ENCODE data around the gene PPIL6.

The PPIL6 gene

DNA sequence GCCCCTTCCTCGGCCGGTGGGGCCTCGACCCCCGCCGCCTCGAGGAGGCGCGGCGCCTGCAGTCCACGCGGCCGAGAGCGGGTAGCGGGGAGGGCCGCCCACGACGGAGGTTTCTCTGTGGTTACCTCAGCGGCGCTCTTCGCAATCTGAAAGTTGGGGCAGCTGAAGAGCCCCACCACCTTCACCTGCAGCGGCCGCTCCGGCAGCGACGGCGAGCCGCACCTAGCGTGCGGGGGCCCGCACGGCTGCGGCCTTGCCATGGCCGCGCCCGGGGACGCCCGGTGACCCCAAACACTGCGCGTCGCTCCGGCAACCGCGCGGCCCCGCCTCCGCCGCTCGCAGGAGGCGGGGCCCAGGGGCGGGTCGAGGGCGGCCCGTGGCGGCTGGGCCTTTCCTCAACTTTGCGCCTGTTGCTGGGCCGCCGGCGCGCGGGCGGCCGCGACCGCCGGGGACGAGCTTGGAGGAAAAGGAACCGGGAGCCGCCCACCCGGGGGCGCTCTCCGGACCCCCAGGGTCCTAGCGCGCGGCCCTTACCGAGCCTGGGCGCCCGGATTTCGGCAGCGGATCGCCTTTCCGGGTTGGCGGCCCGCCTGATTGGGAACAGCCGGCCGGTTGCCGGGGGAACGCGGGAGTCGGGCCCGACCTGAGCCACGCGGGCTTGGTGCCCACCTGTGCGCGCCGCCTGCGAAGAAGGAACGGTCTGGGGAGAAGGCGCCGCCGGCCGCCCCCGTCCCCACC, at the start of gene PPIL6, which contains the start of gene SMPD2:
TSS of gene PPIL6 (minus strand) at position 298 of the 738 bp plus-strand sequence. CDS start at position 260, 38 bp downstream.
TSS of gene SMPD2 (plus strand) at position 394 of the 738 bp plus-strand sequence. CDS start 398 bp downstream, outside the sequence.
- peak; percentile 95 for DNase-seq

DNA sequence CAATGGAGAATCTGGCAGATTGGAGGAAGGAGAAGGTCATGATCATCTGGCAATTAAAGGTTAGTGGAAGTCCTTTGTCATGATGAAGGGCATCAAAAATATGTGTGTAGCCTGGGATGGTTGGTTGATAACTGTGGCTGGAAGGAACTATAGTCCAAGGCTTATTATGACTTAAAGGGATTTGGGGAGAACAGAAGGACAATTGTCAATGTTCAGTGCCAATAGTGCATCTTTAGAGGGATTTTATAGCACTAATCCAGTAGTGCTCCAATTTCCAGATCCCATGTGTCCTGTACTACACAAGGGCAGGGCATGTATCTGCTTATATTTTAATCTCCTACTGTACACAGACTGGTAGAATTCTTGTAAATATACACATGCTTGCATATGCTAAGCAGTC, 47.6 kb upstream of the PPIL6 start:
- no peak for DNase-seq

DNA sequence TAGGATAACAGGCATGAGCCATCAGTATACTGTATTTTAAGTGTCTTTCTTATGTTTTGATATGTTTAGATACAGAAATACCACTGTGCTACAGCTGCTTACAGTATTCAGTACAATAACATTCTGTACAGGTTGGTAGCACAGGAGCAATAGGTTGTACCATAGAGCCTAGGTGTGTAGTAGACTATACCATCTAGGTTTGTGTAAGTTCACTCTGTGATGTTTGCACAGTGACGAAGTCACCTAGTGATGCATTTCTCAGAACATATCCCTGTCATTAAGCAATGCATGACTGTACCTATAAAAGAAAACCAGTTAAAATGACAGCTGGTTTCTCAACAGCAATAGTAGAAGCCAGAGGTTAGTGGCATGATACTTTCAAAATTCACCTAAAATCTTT, 45.6 kb upstream of the PPIL6 start:
- no peak for DNase-seq

DNA sequence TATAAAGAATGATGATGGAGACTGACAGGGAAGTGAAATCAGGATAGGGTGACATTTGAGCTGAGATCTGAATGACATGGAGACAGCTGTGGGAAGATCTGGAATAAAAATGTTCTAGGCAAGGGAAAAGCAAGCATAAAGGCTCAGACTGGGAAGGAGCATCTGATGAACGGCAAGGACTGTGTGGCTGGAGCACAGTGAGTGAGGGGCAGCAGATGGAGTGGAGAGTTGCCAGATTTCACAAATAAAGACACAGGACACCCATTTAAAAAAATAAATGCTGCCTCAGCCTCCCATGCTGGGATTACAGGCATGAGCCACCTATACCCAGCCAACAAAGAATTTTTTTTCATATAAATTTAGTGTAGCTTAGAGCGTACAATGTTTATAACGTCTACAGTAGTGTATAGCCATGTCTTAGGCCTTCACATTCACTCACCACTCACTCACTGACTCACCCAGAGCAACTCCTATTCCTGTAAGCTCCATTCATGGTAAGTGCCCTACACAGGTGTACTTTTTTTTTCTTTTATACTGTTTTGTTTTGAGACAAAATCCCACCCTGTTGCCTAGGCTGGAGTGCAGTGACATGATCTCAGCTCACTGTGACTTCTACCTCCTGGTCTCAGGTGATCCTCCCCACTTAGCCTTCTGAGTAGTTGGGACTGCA, 45.0 kb upstream of the PPIL6 start:
- no peak for DNase-seq

DNA sequence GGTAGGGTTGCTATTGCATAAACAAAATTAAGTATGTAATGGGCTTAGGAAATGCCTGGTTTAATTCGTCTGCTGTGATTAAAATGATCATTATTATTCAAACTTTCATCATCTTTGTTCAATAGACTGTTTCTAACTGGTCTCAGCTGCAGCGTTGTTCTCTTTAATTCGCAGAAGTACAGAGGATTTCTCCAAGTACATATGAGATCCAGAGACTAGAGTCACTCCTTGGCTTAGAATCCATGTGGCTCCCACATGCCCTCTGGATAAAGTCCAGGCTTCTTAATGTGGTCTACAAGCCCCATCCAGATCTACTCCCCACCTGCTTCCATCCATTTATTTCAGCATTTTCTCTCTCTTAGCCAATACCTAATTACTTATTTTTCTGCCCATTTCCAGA, 43.7 kb upstream of the PPIL6 start:
- no peak for DNase-seq

DNA sequence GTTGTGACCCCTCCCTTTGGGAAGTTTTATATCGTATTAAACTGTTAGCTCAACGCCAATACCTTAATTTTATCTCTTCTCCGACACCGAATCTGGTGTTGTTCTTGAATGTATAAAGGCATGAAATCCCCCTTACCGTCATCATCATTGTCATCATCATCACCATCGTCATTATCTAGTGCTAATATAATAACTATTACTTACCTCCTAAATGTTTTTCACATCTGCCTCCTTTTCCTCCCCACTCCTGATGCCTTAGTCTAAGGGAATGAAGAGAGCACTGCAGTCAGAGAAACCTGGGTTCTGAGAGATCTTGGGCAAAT, 43.3 kb upstream of the PPIL6 start:
- no peak for DNase-seq

DNA sequence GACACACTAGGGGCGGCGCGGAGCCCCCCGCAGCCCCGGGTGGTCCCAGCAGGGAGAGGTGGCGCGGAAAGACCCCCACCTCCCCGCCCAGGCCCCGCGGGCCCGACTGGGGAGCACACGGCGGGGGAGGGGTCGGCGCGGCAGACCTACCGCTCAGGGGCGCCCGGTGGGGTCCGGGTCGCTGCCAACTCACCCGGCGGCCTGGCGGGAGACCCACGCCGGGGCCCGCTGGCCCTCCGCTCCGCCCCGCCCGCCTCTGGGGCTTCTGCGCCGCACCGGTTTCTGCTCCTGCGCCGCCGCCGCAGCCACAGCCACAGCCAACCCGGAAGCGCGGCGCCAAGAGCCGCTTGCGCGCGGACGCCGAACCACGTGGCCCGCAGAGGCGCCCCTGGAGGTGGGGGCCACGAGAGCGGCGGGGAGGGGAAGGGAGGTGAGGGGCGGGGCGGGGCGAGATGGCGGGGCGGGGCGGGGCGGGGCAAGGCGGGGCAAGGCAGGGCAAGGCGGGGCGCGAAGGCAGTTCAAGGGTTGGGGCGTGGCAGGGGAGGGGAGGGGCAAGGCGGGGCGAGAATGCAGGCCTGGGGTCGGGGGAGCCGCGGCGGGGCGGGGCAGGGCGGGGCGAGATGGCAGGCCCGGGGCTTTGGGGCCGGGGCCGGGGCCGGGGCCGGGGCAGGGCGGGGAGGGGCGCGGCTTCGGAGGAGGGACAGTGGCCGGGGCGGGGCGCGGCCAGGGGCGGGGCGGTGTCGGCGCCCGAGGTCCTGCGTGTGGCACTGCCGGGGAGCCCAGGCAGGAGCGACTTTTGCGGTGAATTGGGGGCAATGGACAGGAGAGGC, 42.7 kb upstream of the PPIL6 start, which contains the start of gene ZBTB24:
TSS of gene ZBTB24 (minus strand) at position 315 of the 830 bp plus-strand sequence. CDS start 1,193 bp downstream, outside the sequence.
- peak; percentile 97 for DNase-seq

DNA sequence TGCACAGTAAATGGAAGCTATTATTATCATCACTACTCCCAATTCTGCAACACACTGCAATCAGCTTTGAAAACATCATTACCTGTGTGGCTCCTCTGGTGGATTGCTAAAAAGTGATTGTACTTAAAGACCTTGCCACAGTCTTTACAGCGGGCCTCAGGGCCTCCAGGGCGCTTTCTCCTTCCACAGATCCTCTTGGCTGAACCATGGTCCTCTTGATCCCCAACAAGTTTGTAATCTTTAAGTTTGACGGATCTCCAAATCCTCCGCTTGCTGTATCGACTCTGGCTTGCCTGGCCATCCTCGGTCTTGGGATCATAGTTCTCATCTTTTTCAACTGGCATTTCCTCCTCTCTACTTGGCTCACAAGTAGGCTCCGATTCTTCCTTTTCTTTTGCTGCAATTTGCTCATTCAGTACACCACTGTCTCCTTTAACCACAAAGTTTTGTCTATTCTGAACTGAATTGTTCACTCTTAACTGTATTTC, 40.6 kb upstream of the PPIL6 start:
- no peak for DNase-seq

DNA sequence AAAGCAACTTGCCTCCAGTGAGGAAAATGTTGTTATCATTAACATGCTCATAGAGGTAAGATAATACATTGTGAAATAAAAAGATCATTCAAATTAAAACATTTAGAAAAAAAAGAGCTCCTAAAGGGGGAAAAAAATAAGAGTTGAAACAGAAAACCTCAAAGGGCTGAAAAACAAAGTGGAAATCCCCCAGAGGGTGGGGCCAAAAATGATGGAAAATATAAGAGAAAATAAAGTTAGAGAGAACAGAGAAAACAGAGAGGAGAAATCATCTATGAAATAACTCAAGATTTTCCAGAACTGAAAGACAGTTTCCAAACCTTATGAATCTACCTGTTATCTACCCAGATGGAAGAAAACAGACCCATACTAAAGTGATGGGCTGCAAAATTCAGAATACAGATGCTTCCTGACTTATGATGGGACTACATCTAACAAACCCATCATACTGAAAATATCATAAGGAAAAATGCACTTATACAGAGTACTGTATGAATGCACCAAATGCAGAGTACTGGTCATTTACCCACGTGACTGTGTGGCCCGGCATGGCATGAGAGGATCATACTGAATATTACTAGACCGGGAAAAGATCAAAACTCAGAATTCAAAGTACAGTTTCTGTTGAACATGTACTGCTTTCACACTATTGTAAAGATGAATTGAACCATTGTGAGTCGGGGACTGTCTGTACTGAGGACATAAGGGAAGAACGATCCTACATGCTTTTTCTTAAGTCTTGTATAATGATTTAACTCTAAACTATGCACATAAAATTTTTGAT, 38.6 kb upstream of the PPIL6 start:
- DNase-seq, result no peak

DNA sequence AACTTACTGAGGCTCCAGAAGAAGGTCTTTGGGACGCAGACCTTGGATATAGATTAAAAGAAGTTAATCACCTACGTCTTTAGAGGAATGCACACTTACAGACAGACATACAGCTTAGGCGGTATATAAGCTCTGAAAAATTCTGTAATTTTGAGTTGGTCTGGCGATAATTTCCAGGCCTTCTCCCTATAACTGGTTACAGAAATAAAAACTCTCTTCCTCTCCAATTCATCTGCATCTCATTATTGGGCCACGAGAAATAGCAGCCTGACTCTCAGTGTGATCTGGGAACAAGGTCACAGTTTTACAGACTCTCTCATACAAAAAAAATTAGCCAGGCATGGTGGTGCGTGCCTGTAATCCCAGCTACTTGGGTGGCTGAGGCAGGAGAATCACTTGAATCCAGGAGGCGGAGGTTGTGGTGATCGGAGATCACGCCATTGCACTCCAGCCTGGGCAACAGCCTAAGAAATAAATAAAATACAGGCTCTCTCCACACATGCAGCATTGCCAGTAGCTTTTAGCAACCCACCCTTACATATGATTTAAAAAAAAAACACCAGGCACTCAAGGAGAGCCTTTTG, 37.9 kb upstream of the PPIL6 start:
- no peak for DNase-seq

DNA sequence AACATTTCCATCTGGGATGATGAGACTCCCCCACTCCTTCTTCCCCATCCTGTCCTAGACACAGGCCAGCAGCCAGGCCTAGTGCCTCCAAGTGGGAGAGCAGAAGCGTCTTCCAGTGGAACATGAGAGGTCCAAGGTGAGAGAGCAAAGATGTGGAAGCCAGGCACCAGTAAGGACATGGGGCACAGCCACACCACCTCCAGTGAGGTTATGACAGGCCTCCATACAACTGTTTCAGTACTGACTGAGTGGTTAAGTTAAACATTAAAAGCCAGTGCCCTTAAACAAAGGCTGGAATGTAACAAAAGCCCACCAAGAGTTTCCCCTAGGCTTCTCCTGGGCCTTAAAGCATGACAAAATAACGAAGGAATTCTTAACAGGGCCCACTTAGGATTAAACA, 37.3 kb upstream of the PPIL6 start:
- DNase-seq, result no peak

DNA sequence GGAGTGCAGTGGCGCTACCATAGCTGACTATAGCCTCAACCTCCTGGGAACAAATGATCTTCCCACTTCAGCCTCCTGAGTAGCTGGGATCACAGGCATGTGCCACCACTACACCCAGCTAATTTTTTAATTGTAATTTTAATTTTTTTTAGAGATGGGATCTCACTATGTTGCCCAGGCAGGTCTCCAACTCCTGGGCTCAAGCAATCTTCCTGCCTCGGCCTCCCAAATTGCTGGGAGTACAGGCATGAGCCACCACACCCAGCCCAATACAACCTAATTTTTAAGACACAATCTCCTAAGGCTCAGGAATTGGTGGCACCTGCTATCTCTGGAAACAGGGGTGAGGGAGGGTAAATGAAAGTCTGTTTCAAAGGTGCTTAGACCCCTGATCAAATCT, 36.8 kb upstream of the PPIL6 start:
- no peak for DNase-seq

DNA sequence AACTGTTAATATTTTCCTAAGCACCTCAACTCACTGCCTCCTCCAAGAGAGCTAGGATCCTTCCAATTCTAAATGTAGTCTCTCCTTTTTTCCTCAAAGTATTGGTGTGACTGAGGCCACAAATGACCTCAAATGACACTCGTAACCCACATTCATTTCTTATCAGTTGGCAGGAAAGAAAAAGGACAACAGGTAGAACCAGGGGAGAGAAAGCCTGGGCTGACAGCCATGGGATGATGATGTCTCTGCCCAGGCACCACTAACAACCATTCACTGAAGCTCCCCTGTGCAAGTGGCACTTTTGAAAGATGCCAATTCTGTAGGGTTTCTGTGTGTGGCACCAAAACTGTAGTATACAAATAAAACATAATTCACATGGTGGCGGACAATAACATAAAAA, 35.2 kb upstream of the PPIL6 start:
- DNase-seq, result no peak

DNA sequence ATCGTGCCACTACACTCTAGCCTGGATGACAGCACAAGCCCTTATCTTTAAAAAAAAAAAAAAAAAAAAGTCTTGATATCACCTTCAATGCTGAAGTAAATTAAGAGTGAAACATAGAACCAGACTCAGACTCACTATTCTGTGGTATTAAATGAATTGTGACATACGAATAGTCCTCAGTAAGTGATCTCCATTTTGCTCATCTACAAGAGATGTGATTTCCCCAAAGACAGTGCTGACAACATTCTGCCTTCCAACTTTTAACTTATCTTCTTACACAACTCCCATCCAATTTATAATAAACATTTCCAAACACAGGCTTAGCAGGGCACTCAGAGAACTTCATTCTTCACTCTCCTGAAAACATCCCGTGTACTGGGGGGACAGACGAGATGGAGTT, 34.6 kb upstream of the PPIL6 start:
- DNase-seq, result no peak

DNA sequence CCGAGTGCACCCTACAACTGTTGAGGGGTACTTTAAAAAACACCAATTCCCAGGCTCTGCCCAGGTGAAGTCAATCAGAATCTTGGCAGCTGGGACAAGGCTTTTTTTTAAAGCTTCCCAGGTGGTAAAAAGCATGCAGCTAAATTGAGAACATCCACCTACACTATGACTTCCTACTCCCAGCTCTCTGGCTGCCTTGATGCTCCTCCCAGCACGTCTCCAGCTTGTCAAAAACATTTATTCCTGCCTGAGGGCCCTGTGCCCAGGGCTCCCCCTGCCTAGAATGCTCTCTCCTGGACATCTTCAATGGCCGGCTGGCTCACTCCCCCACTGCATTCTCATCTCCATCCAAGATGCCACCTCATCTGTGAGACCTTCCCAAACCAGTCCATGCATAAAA, 32.7 kb upstream of the PPIL6 start:
- no peak for DNase-seq

DNA sequence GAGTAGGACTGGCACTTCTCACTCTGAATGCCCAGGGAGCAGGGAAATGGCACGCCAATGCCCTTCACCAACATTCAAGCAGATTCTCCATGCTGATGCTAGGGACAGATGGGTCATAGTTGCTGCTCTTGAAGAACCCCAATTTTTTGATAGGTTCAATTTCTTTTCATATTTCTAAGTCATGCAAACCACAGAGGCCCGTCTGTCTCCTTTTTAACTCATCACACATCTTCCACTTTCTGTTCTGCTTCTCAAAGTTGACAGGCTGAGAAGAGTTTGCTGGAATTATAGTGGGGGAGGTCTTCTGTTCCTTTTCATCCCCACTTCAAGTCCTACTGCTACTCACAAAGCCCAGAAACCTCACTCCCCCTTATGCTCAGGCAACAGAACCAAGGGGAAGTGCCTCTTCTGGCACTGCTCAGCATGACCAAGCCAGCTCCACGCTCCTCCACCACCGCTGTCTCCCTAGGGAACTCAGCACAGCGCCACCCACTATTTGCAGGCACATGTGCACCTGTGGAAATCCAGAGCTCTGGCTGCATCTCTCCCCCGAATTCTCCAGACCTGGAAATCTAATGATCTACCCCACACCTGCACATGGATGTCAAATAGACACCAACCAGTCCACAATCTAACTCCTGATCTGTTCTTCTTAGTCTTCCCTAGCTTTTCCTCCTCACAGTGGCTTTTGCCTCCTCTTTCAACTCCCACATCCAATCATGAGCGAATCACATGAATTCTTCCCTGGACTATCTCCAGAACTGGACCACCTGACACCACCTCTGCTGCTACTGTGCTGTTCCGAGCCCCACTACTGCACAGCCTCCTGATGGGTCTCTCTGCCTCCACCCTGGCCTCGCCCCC, 31.9 kb upstream of the PPIL6 start:
- no peak for DNase-seq

DNA sequence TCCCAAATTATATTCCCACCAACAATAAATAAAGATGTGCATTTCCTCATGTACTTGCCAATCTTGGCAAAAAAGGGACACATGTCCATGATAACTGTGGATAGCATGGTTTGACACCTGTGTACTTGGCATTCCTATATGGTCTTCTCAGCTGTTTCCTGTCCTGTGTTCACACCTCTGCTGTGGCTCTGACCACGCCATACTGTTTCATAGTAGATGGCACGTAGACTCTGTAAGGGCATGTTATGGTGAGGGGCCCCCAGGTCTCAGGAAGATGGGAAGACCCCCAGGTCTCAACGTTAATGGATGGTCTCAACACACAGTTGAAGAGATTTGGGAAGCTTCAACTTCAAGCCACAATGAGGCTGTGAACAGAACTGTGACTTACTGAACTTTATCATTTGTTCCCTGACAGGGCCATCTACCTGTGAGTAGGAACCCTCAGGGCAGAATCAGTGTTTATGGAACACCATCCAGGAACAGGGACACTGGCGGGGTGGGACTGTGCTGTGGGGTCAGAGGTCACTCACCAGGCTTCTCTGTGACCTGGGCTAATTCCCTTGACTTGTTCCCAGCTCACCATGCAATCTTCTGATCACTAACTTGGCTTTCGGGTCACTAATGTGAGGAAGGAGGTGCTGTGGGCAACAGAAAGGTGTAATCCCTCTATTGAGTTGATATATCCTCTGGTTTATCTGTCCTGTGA, 30.8 kb upstream of the PPIL6 start:
- no peak for DNase-seq

DNA sequence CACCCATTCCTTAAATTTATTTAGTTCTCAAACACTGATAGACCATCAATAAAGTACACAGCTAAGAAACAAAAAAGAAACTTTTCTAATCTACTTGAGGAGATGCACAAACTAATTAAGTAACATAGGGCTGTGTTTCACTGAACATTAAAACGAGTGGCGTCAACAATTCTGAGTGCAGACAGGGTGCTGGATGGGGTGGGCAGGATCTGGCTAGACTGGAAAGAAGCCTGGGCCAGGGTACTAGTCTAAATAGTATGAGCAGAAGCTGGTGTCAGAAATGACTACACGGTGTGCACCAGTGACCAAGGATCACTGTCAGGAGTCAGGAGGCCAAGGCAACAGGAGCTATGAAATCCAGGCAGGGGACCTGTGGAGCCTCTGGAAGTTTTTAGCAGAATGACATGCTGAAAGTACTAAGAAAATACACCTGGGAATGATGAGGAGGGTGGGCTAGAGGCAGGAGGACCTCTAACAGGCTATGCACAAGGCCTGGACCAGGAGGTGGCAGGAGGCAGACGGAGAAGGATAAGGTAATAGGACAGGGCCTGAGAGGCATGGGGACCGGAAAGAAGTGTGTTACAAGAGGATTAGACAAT, 29.3 kb upstream of the PPIL6 start:
- no peak for DNase-seq

DNA sequence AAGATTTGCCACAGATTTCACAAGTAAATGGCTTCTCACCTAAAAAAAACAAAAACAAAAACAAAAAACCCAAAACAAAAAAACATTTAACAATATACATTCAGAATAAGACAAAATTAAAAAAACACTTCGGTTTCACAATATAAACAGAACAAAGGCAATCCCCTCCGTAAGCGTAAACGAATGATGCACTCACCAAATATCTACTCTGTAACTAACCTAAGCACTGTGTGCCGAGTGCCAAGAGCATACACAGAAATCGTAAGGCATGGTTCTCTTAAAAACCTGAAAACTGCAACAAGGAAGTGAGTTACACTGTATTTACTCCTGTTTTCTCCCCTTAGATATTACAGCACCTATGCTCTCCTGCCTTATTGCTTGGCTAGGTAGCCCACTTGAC, 27.3 kb upstream of the PPIL6 start:
- no peak for DNase-seq
